GM13976 (cell line): ENCODE results near the gene SCYGR7.

Source experiments
- DNase-seq: peaks from one replicate; pipeline ENCODE4 v3.0.0; 2012; ENCODE audit warnings: low spot score
- in situ Hi-C: fragments of 300-500 bp; cut with MboI; formaldehyde crosslinking; loops from one replicate; pipeline ENCODE4 v1.12.0; 2022; ENCODE audit warnings: low sequenced_read_pairs, mixed read lengths, inconsistent platforms; ENCODE audit not compliant: unreplicated experiment
- TF ChIP-seq, protein P1 (sequence below): IDR thresholded peaks from 2 replicates; pipeline ENCODE4 v1.5.1; 2012; ENCODE audit warnings: borderline replicate concordance, mild to moderate bottlenecking; ENCODE audit not compliant: insufficient read depth; ENCODE audit errors: extremely low read depth, missing control alignments, control extremely low read depth

SCYGR7 gene

DNA sequence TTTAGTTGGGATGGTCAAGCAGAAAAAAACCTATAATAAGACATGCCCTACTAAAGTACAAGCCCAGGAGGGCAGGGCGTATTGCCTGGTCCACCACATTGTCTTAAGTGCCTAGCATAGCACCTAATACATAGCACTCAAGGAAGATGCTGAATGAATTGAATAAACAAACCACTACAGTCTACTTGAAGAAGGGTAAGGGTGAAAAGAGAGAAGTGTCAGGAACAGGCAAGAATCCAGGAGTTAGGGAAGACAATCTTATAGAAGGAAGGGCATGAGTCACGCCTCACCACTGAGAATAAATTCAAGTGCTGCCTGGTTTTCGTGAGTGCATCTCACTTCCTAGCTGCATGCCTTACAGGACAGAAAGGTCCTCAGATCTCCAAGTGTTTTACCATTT, 24.2 kb upstream of the SCYGR7 start:
- DNase-seq, result no peak

GRCh38 chr2:227706859-227707258, 21.3 kb upstream of the SCYGR7 start:
- DNase-seq, result no peak
- in situ Hi-C loops, result no loop called here
- TF ChIP-seq, protein P1, sequence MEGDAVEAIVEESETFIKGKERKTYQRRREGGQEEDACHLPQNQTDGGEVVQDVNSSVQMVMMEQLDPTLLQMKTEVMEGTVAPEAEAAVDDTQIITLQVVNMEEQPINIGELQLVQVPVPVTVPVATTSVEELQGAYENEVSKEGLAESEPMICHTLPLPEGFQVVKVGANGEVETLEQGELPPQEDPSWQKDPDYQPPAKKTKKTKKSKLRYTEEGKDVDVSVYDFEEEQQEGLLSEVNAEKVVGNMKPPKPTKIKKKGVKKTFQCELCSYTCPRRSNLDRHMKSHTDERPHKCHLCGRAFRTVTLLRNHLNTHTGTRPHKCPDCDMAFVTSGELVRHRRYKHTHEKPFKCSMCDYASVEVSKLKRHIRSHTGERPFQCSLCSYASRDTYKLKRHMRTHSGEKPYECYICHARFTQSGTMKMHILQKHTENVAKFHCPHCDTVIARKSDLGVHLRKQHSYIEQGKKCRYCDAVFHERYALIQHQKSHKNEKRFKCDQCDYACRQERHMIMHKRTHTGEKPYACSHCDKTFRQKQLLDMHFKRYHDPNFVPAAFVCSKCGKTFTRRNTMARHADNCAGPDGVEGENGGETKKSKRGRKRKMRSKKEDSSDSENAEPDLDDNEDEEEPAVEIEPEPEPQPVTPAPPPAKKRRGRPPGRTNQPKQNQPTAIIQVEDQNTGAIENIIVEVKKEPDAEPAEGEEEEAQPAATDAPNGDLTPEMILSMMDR, result no peak

More for the DNA sequence above, 24.2 kb upstream of the SCYGR7 start:
- TF ChIP-seq, protein P1, result no peak
- in situ Hi-C loops, result no loop called here

GRCh38 chr2:227707390-227707789, 20.7 kb upstream of the SCYGR7 start:
- in situ Hi-C loops, result no loop called here
- no peak for DNase-seq
- TF ChIP-seq, protein P1, result no peak

DNA sequence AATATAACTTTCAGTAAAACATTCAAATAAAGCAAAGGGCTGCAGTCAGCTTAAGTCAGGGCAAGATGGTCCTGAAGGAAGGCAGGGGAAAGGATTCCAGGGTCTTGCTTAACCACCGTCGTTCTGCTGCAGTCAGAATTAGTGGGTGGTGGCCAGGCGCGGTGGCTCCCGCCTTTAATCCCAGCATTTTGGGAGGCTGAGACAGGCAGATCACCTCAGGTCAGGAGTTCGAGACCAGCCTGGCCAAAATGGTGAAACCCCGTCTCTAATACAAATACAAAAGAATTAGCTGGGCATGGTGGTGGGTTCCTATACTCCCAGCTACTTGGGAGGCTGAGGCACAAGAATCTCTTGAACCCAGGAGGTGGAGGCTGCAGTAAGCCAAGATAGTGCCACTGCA, 17.1 kb upstream of the SCYGR7 start:
- DNase-seq, result no peak
- TF ChIP-seq, protein P1, result no peak
- in situ Hi-C loops, result no loop called here

- DNase-seq, result no peak
- TF ChIP-seq, protein P1, result no peak
- in situ Hi-C loops, result no loop called here
Observed at GRCh38 chr2:227713291-227713690, 14.8 kb upstream of the SCYGR7 start.

GRCh38 chr2:227716501-227716900, 11.6 kb upstream of the SCYGR7 start:
- in situ Hi-C loops, result no loop called here
- DNase-seq, result no peak
- TF ChIP-seq, protein P1, result no peak
